ENCODE measurements around the gene CRYBG2.

CRYBG2 gene

DNA sequence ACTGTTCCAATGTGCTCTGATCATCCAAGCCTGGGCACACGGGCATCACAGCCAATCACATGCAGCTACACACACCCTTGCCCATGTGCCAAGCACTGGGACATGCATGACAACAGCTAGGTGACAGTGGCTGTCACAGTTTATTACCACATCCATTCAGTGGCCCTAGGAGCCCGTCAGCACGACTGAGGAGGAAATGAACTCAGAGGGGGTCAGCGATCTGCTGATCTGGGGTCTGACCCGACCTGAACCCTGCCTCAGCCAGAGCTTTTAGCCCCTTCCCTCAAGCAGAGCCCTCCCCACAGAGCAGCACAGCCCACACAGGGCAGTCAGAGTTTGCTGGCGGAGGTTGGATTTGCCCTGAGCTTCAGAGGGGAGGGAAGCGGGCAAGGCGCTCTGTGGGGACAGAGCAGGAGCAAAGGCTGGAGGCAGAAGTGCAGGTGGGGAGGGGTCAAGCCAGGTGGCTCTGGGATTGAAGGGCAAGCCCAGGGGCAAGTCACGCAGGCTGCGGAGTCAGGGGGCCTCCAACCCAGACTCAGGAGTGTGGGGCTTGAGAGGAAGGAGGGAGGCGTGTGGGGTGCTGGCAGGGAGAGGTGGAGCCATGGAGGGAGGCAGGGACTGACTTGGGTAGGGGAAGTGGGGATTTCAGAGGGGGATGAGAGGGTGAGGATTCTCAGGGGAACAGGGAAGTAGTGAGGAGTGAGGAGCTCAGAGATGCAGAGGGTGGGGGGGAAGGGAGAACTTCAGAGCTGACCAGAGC, 63.6 kb downstream of the CRYBG2 start:
- peak; percentile 57 for DNase-seq

GRCh38 chr1:26289158-26290059, 64.5 kb downstream of the CRYBG2 start:
- DNase-seq, result peak; percentile 94

- DNase-seq, result peak; percentile 94
These were observed 65.5 kb downstream of the CRYBG2 start for GRCh38 chr1:26288311-26288941.

DNA sequence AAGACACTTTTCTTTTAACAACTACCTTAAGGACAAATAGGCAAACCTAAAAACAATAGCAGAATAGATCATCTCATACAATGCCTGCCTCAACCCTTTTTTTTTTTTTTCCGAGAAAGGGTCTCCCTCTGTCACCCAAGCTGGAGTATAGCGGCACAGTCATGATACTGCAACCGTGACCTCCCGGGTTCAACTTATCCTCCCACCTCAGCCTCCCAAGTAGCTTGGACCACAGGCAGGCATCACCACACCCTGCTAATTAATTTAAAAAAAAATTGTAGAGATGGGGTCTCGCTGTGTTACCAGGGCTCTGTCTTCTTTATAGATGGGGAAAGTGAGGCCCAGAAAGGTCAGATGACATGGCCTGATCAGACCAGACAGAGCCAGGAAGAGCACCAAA, 66.1 kb downstream of the CRYBG2 start:
- DNase-seq, result no peak

GRCh38 chr1:26287033-26287711, 66.8 kb downstream of the CRYBG2 start:
- peak; percentile 90 for DNase-seq

DNA sequence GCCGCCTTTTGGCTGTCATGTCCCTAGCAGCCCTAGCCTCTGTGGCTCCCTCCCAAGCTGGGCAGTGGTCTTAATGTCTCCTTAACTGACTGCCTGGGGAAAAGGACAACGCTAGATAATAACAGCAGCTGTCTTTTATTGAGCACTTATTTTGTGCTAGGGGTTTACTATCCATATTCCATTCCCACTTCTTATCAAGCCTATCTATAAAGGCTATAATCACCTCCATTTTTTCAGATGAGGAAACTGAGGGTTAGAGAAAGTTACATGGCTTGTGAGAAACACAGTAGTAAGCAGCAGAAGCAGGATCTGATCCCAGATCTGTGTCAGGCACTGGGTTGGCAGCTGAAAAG, 67.9 kb downstream of the CRYBG2 start:
- DNase-seq, result no peak

GRCh38 chr1:26285366-26286063, 68.4 kb downstream of the CRYBG2 start:
- DNase-seq, result peak; percentile 66

DNA sequence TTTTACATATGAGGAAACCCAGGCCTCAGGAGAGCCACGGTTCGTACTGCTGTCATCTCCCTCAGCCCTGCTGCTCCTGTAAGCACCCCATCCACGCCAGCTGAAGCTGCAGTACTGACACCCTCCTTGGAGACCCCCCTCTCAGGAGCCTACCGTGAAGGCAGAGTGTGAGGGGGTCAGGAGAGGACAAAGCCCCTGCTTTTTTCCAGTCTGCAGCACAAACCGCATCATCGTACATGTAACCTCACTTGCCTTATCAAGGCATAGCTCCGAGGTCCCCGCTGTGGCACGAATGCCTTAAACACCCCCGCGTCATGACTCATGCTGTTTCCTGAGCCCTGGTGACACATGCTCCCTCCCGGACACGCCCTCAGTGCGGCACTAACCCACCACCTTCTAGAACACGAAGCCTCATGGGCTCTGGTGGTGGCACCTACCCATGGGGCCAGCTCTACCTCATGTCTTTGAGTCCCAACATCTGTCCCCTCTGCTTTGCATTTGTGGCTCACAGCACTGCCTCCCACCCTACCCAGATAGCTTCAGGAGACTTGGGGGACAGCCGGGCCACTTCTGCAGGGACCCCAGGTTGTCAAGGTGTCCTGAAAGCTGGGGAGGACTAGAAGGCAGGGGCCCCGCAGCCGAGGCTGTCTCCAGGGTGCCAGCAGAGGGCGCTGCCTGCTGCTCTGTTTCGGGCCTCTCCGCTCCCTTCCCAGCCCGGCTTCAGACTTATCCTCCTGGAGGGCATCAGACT, 69.2 kb downstream of the CRYBG2 start:
- DNase-seq, result peak; percentile 99

- DNase-seq, result no peak
These were observed 69.9 kb downstream of the CRYBG2 start for GRCh38 chr1:26283871-26284596.

DNA sequence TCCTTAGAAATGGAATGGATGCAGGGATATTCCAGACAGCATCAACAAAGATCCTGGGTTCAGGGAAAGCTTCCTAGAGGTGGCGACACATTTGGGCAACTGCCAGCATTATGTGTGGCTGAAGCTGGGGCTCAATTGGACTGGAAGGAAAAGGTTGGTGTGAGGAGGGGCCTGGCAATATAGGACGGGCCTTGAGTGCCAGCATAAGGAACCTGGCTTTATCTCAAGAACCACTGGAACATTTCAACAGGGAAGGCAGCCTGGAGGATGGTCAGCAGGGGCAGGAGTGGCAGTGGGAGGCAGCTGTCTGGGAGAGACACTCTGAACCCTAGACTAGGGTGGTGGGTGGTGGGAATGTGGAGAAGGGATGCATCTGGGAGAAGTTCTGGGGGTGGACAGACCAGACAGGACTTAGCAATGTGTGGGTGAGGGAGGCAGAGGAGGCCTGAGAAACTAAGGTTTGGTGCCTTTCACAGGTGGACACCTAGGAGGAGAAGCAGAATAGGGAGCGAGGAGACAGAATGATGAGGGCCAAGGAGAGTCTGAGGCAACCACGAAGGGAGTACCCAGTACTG, 70.6 kb downstream of the CRYBG2 start:
- DNase-seq, result no peak

DNA sequence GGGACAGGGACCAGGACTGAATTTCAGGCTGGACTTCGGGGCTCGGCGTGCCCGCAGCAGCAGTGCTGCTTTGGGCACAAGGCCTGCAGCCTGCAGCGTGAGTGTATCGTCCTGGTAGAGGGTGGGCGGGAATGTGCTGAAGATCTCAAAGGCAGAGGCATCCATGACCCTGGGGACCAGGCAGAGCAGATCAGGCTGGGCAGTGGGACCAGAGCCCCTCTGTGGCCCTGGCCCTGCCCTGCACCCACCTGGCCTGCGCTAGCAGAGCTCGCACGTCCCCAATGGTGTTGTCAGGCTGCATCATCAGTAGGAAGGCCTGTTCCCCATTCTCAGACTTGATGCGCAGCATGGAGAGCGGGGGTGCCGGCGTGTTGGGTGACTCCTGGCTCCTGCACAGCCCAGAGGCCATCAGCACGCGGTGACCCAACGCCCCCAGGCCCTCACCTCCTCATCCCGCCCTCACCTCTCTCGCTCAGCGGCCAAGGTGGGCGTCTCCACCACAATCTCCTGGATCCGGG, 71.5 kb downstream of the CRYBG2 start:
- DNase-seq, result no peak

DNA sequence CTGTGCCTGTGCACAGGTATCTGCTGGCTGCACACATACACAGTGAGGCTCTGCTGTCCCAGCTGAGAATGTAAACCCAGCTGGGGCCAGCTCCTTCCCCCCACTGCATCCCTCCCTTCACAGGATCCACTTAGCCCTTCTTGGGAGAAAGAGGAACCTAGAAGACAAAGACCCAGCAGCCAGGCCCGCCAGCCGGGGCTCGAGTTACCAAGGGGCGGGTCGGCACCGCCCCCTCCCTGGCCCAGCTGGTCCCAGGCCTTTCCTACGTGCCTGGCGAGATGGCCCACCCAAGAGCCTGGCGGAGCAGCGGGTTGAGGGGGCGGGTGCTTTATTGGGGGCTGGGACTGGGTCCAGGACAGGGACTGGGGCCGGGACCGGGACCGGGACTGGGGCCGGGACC, 72.0 kb downstream of the CRYBG2 start:
- DNase-seq, result peak; percentile 75

DNA sequence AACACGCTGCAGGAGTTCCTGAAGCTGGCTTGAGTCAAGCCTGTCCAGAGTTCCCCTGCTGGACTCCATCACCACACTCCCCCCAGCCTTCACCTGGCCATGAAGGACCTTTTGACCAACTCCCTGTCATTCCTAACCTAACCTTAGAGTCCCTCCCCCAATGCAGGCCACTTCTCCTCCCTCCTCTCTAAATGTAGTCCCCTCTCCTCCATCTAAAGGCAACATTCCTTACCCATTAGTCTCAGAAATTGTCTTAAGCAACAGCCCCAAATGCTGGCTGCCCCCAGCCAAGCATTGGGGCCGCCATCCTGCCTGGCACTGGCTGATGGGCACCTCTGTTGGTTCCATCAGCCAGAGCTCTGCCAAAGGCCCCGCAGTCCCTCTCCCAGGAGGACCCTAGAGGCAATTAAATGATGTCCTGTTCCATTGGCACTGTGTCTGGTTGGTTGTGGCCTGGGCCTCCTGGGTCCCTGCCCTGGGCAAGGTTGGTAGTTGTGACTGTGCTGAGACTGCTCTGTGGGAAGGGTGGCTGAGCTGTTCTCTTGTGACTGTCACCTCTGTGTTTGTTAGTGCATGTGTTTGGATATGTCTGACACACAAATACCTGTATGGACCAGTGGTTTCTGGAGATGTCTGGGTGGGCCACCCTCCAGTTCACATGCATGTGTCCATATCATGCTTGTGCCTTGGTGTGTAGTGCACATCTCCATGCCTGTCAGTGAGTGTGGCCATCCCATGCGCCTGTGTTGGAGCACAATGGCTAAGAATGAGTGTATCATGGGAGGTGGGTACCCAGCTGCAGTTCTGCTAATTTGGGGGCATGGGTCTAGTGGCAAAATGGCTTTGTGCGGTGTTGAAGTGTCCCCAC, 72.6 kb downstream of the CRYBG2 start:
- no peak for DNase-seq

GRCh38 chr1:26280333-26281042, 73.4 kb downstream of the CRYBG2 start:
- peak; percentile 70 for DNase-seq

- peak; percentile 95 for DNase-seq
These were observed 74.2 kb downstream of the CRYBG2 start, which contains the start of gene SH3BGRL3 for GRCh38 chr1:26279456-26280332. TSS of gene SH3BGRL3 (plus strand) at chr1:26280086. CDS start at chr1:26280156, 70 bp downstream.

DNA sequence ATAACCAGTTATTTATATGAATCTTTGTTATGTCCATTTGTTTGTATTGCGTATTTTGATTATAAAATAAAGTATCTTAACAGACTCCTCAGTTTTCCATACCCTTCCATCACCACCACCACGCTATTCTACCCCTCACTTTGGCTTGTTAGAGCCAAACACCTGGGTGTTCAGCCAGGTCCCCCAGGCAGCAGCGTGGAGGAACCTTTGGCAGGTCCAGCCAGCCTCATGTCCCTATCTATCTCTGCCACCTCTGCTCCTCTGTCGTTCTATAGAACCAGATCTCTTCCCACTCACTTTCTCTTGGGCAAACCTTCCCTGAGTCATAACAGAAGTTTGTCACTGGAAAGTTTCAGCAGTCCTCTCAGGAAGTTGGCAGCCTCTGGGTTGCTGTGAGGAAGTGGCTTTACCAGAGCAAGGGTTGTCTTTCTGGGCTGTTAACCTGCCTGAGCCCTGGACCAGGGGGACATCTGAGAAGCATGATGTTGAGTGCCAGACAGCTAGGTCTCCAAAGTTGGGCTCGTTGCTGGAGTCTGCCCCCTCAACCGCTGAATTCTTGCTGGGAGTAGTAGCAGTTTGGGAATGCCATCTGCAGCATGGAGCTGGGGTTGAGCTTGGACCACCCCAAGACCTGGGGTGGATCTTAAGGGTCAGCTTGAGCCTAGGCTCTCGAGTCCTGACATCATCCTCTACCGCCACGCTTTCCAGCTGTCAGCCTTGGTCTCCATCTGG, 75.0 kb downstream of the CRYBG2 start:
- DNase-seq, result peak; percentile 58

GRCh38 chr1:26278303-26278702, 75.6 kb downstream of the CRYBG2 start:
- DNase-seq, result peak; percentile 67
